GM18909 (cell line): Measurements from ENCODE around the gene PLRG1.

Experiments
- ATAC-seq: cut with Tn5 transposase; IDR thresholded peaks from one replicate; pipeline ENCODE4 v1.9.1; 2021; ENCODE audit warnings: mild to moderate bottlenecking; ENCODE audit not compliant: unreplicated experiment, poor library complexity

PLRG1 gene

GRCh38 chr4:154485127-154485773, 65.0 kb downstream of the PLRG1 start:
- peak; percentile 98 for ATAC-seq
